ENCODE measurements around the gene KLHL6. TPM values are rescaled to one million over a fixed set of nuclear protein-coding genes. Genes with fewer than 3 reads are reported as not detected.

KLHL6 gene
- total RNA-seq, 2 donors from 2014 or later = 6.6 to 10.2 TPM

DNA sequence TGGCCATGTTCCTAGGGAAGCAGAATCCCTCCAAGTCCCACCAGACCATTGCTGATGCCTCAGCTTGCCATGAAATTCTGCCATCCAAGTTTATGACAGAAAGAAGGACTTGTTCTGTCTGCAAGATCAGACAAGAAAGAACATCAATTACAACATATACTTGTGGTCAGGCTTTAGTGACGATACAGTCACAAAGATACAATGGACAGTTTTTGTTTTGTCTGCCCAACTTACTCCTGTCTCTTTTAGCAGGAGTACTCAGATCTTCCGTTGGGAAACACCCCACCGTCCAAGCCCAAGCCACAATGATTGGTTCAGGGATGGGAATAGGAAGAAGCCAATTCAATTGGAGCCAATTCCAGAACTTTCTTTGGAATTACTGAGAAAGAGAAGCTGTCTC, 15.7 kb downstream of the KLHL6 start:
- no peak for ATAC-seq (ENCODE audit: insufficient number of reproducible peaks, low FRiP score, low read depth)
- TF ChIP-seq, protein P1, sequence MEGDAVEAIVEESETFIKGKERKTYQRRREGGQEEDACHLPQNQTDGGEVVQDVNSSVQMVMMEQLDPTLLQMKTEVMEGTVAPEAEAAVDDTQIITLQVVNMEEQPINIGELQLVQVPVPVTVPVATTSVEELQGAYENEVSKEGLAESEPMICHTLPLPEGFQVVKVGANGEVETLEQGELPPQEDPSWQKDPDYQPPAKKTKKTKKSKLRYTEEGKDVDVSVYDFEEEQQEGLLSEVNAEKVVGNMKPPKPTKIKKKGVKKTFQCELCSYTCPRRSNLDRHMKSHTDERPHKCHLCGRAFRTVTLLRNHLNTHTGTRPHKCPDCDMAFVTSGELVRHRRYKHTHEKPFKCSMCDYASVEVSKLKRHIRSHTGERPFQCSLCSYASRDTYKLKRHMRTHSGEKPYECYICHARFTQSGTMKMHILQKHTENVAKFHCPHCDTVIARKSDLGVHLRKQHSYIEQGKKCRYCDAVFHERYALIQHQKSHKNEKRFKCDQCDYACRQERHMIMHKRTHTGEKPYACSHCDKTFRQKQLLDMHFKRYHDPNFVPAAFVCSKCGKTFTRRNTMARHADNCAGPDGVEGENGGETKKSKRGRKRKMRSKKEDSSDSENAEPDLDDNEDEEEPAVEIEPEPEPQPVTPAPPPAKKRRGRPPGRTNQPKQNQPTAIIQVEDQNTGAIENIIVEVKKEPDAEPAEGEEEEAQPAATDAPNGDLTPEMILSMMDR (IDR thresholded peaks at IDR 0.05) = no peak
- Histone ChIP-seq H3K27me3 (replicated peaks; ENCODE audit: insufficient read depth) (no peaks in the 10 kb centered on the region), H3K36me3 (no peaks in the 10 kb centered on the region), H3K9me3 (no peaks in the 10 kb centered on the region), H3K4me3 (no peak overlapping the region), H3K27ac (no peak overlapping the region), H3K4me1 (ENCODE audit: control insufficient read depth in 1 of 2, low read depth in 2 of 2) (no peaks in the 10 kb centered on the region)
- DNase-seq (ENCODE audit: low spot score) = no peak

DNA sequence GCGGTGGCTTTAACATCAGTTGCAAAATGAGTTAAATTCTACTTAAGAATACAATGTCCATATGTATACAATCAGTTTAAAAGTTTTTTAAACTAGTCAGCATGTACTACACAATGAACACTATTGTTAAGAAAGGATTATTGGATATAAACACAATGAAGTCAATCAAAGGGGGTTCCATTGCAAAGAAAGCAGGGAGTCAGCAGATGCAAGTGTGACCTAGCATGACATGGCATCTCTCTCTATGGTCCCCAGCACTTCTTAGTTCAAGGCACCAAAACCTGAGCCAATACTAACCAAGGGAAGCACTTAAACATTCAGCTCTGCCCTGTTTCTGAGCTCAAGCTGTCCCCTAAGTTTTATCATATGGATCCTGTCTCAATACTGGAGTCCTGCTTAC, 17.0 kb downstream of the KLHL6 start:
- no peaks in the 10 kb centered on the region for H3K27me3 ChIP-seq (replicated peaks; ENCODE audit: insufficient read depth)
- H3K4me1 ChIP-seq (ENCODE audit: control insufficient read depth in 1 of 2, low read depth in 2 of 2) = no peaks in the 10 kb centered on the region
- DNase-seq (ENCODE audit: low spot score) = no peak
- TF ChIP-seq, protein P1 (IDR thresholded peaks at IDR 0.05) = no peak
- no peaks in the 10 kb centered on the region for H3K36me3 ChIP-seq
- no peak for ATAC-seq (ENCODE audit: insufficient number of reproducible peaks, low FRiP score, low read depth)
- no peak overlapping the region for H3K27ac ChIP-seq
- no peaks in the 10 kb centered on the region for H3K9me3 ChIP-seq
- no peak overlapping the region for H3K4me3 ChIP-seq

DNA sequence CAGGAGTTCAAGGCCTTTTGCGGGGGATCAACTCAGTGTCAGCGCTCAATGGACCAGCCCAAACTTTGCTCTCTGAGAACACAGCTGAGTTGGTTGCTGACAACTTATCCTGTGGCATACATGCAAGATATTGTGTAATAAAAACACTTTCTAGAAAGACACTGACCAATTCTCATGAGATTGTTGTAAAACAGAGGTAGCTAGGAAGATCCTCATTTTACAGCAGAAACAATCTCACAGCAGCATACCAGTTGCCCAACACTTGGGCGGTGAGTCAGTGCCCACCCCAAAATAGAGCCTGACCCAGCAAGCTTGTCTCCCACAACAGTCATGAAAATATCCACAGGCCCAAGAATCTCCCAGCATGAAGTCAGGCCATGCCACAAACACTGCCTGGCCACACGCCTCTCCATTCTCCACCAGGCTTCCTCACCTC, 18.2 kb downstream of the KLHL6 start:
- no peak for DNase-seq (ENCODE audit: low spot score)
- TF ChIP-seq, protein P1 (IDR thresholded peaks at IDR 0.05) = no peak
- Histone ChIP-seq H3K36me3 (no peaks in the 10 kb centered on the region), H3K9me3 (no peaks in the 10 kb centered on the region), H3K4me1 (ENCODE audit: control insufficient read depth in 1 of 2, low read depth in 2 of 2) (no peaks in the 10 kb centered on the region), H3K27ac (no peak overlapping the region), H3K27me3 (replicated peaks; ENCODE audit: insufficient read depth) (no peaks in the 10 kb centered on the region), H3K4me3 (no peak overlapping the region)
- no peak for ATAC-seq (ENCODE audit: insufficient number of reproducible peaks, low FRiP score, low read depth)

DNA sequence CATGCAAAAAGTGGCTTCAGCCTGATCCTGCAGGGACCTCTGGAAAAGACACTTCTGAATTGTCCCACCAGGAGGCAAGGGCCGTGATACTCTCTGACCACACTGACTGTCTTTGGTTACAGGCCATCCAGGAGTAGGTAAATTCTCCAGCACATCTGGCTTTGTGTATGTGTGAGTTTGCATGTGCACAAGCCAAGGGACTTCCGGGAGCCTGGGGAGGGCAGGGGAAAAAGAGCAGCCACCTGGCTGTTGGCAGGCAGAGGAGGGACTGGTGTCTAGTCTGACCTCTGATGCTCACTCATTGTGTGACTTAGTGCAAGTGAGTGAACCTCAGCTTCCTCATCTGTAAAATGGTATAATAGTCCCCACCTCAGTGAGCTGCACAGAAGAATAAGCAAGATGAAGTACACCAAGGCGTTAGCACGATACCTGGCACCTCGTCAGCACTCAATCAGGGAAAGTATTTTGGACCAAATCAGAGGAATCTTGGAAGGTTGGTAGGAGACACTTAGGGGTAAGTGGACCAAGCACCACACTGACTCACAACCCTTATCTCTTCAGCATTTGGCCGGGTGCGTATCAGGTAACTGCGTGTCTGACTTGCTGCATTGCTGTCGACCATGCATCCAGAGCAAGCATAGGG, 19.1 kb downstream of the KLHL6 start:
- TF ChIP-seq, protein P1 (IDR thresholded peaks at IDR 0.05) = no peak
- no peaks in the 10 kb centered on the region for H3K9me3 ChIP-seq
- H3K27ac ChIP-seq = no peak overlapping the region
- no peaks in the 10 kb centered on the region for H3K4me1 ChIP-seq (ENCODE audit: control insufficient read depth in 1 of 2, low read depth in 2 of 2)
- no peak for ATAC-seq (ENCODE audit: insufficient number of reproducible peaks, low FRiP score, low read depth)
- H3K36me3 ChIP-seq = no peaks in the 10 kb centered on the region
- H3K27me3 ChIP-seq (replicated peaks; ENCODE audit: insufficient read depth) = no peaks in the 10 kb centered on the region
- no peak overlapping the region for H3K4me3 ChIP-seq
- DNase-seq (ENCODE audit: low spot score) = no peak

DNA sequence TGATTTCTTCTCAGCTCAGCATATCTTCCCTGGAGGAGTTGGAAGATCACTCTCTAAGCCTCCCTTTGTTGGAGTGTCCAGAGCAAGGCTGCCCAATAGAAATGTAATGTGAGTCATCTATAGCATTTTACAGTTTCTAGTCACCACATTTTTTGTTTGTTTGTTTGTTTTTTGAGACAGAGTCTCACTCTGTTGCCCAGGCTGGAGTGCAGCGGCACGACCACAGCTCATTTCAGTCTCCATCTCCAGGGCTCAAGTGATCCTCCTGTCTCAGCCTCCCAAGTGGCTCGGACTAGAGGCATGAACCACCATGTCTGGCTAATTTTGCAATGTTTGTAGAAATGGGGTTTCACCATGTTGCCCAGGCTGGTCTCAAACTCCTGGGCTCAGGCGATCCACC, 21.3 kb downstream of the KLHL6 start:
- no peak overlapping the region for H3K27ac ChIP-seq
- H3K4me3 ChIP-seq = no peak overlapping the region
- H3K4me1 ChIP-seq (ENCODE audit: control insufficient read depth in 1 of 2, low read depth in 2 of 2) = no peaks in the 10 kb centered on the region
- TF ChIP-seq, protein P1 (IDR thresholded peaks at IDR 0.05) = no peak
- ATAC-seq (ENCODE audit: insufficient number of reproducible peaks, low FRiP score, low read depth) (no peak), DNase-seq (ENCODE audit: low spot score) (no peak)
- no peaks in the 10 kb centered on the region for H3K36me3 ChIP-seq
- H3K27me3 ChIP-seq (replicated peaks; ENCODE audit: insufficient read depth) = no peaks in the 10 kb centered on the region
- H3K9me3 ChIP-seq = no peaks in the 10 kb centered on the region

All from thoracic aorta (tissue), 2 donors.